ENCODE results near the gene RANBP3.

GRCh38 chr19:6000228-6000847 lies 22.4 kb upstream of the RANBP3 start:
- TF ChIP-seq ZNF274 (IDR thresholded peaks at IDR 0.05; ENCODE audit: low read depth, low read length) = no peak
- TF ChIP-seq CTCF (IDR thresholded peaks at IDR 0.05 in 2 of 3, conservative IDR thresholded peaks at IDR 0.05 in 1 of 3; ENCODE audit: borderline replicate concordance in 1 of 3, insufficient read depth in 1 of 3, low read depth in 2 of 3, low read length in 2 of 3) = no peak
- TF ChIP-seq EZH2 (IDR thresholded peaks at IDR 0.05) = no peak
- TF ChIP-seq POLR2AphosphoS5 (IDR thresholded peaks at IDR 0.05; ENCODE audit: low read depth, low read length) = no peak

All from HCT116 (cell line).